Ovary (tissue), 3 donors: Measurements from ENCODE around the gene RTP5.
"Not testable (repeated sequence)": the region's sequence is repeated elsewhere in the genome, so short reads cannot be mapped to it uniquely, and the experiment has no call there.

Experiments used
- CTCF ChIP-seq, 3 donors: fragments of 450-650 bp in 2 of 3; fragments of 200-600 bp in 1 of 3; IDR thresholded peaks; one replicate each; pipeline versions ENCODE4 v1.5.1 to v1.8.0; 2016 to 2022; ENCODE audit warnings: antibody characterized with exemption in 3 of 3, mild to moderate bottlenecking in 1 of 3
- EP300 ChIP-seq: sonication (generic); formaldehyde crosslinking; IDR thresholded peaks from one replicate; pipeline ENCODE4 v1.6.1; 2017; ENCODE audit warnings: antibody characterized with exemption
- POLR2A ChIP-seq: fragments of 450-650 bp; IDR thresholded peaks from one replicate; pipeline ENCODE4 v1.6.1; 2017; ENCODE audit warnings: antibody characterized with exemption, mild to moderate bottlenecking, moderate library complexity
- donor health status: DM: no; HTN: no; CAD: no.

DNA sequence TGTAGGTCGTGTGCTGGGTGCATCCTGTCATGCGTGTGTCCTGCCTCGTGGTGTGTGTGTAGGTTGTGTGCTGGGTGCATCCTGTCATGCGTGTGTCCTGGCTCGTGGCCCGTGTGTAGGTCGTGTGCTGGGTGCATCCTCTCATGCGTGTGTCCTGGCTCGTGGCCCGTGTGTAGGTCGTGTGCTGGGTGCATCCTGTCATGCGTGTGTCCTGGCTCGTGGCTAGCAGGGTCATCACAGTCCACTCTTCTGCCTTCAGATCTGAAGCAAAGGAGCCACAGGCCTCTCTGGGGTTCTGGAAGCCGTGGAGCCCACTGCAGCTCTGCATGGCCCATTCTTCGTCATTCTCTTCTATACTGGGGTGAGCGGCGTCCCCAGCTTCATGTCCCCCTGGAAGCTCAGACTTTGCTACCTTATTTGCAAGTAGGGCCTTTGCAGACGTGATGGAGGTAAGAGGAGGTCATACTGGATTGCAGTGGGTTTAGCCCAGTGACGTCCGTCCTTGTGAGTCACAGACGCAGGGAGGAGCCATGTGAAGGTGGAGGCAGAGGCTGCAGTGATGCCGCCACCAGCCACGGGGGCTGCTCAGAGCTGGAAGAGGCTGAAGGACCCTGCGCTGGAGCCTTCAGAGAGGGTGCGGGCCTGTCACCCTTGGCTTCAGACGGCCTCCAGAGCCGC lies 49.4 kb upstream of the RTP5 start:
- not testable (repeated sequence) for TF ChIP-seq CTCF (IDR thresholded peaks at IDR 0.05); POLR2A; EP300
